ENCODE results near the gene HCFC1R1.

GRCh38 chr16:2996298-2996697, 27.4 kb downstream of the HCFC1R1 start:
- TF ChIP-seq POLR2A (IDR thresholded peaks at IDR 0.05; ENCODE audit: extremely low read depth, insufficient read length), result no peak
- TF ChIP-seq, protein P1, sequence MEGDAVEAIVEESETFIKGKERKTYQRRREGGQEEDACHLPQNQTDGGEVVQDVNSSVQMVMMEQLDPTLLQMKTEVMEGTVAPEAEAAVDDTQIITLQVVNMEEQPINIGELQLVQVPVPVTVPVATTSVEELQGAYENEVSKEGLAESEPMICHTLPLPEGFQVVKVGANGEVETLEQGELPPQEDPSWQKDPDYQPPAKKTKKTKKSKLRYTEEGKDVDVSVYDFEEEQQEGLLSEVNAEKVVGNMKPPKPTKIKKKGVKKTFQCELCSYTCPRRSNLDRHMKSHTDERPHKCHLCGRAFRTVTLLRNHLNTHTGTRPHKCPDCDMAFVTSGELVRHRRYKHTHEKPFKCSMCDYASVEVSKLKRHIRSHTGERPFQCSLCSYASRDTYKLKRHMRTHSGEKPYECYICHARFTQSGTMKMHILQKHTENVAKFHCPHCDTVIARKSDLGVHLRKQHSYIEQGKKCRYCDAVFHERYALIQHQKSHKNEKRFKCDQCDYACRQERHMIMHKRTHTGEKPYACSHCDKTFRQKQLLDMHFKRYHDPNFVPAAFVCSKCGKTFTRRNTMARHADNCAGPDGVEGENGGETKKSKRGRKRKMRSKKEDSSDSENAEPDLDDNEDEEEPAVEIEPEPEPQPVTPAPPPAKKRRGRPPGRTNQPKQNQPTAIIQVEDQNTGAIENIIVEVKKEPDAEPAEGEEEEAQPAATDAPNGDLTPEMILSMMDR (IDR thresholded peaks at IDR 0.05; ENCODE audit: low read depth, low read length), result no peak

All from NB4 (cell line).